ENCODE data around the gene HEPACAM2. TPM values are rescaled to one million over a fixed set of nuclear protein-coding genes. Genes with fewer than 3 reads are reported as not detected.

The HEPACAM2 gene
- total RNA-seq, 1 experiment from 2014 or later, result not detected

GRCh38 chr7:93171606-93172226, 54.6 kb downstream of the HEPACAM2 start:
- Mint-ChIP-seq H3K4me1 (ENCODE audit: low read depth, unreplicated experiment) (no peaks in the 10 kb centered on the region), H3K27me3 (ENCODE audit: unreplicated experiment) (no peaks in the 10 kb centered on the region), H3K36me3 (ENCODE audit: insufficient read depth, unreplicated experiment) (no peaks in the 10 kb centered on the region), H3K4me3 (ENCODE audit: low read depth, unreplicated experiment) (no peak overlapping the region), H3K9me3 (ENCODE audit: low read depth, unreplicated experiment) (peaks cover 12% of the 10 kb centered on the region), H3K27ac (ENCODE audit: unreplicated experiment) (no peak overlapping the region)
- intact Hi-C loops (cut with micrococcal nuclease; ENCODE audit: unreplicated experiment), result no loop called here
- no peak for TF ChIP-seq CTCF (IDR thresholded peaks at IDR 0.05; ENCODE audit: unreplicated experiment)
- BruUV-seq (replicated peaks), result no TSS peak
- no peak for DNase-seq
- CTCF ChIA-PET, result no interaction called here

- Mint-ChIP-seq H3K27me3 (ENCODE audit: unreplicated experiment) (no peaks in the 10 kb centered on the region), H3K36me3 (ENCODE audit: insufficient read depth, unreplicated experiment) (no peaks in the 10 kb centered on the region), H3K4me3 (ENCODE audit: low read depth, unreplicated experiment) (no peak overlapping the region), H3K27ac (ENCODE audit: unreplicated experiment) (no peak overlapping the region), H3K9me3 (ENCODE audit: low read depth, unreplicated experiment) (peaks cover 21% of the 10 kb centered on the region), H3K4me1 (ENCODE audit: low read depth, unreplicated experiment) (peaks cover 12% of the 10 kb centered on the region)
- no peak for TF ChIP-seq CTCF (IDR thresholded peaks at IDR 0.05; ENCODE audit: unreplicated experiment)
- DNase-seq, result no peak
- CTCF ChIA-PET, result no interaction called here
- BruUV-seq (replicated peaks), result no TSS peak
- intact Hi-C loops (cut with micrococcal nuclease; ENCODE audit: unreplicated experiment), result no loop called here
Observed at GRCh38 chr7:93165447-93165846, 60.8 kb downstream of the HEPACAM2 start.

GRCh38 chr7:93164766-93165165, 61.5 kb downstream of the HEPACAM2 start:
- no peak overlapping the region for H3K4me3 Mint-ChIP-seq (ENCODE audit: low read depth, unreplicated experiment)
- H3K27ac Mint-ChIP-seq (ENCODE audit: unreplicated experiment), result no peak overlapping the region
- no peaks in the 10 kb centered on the region for H3K36me3 Mint-ChIP-seq (ENCODE audit: insufficient read depth, unreplicated experiment)
- no peak for DNase-seq
- TF ChIP-seq CTCF (IDR thresholded peaks at IDR 0.05; ENCODE audit: unreplicated experiment), result no peak
- H3K4me1 Mint-ChIP-seq (ENCODE audit: low read depth, unreplicated experiment), result peaks cover 14% of the 10 kb centered on the region
- BruUV-seq (replicated peaks), result no TSS peak
- intact Hi-C loops (cut with micrococcal nuclease; ENCODE audit: unreplicated experiment), result no loop called here
- CTCF ChIA-PET, result no interaction called here
- H3K9me3 Mint-ChIP-seq (ENCODE audit: low read depth, unreplicated experiment), result peaks cover 22% of the 10 kb centered on the region
- no peaks in the 10 kb centered on the region for H3K27me3 Mint-ChIP-seq (ENCODE audit: unreplicated experiment)

GRCh38 chr7:93161181-93161762, 65.0 kb downstream of the HEPACAM2 start:
- Mint-ChIP-seq H3K4me3 (ENCODE audit: low read depth, unreplicated experiment) (no peak overlapping the region), H3K27me3 (ENCODE audit: unreplicated experiment) (no peaks in the 10 kb centered on the region), H3K27ac (ENCODE audit: unreplicated experiment) (no peak overlapping the region), H3K9me3 (ENCODE audit: low read depth, unreplicated experiment) (peaks cover 13% of the 10 kb centered on the region), H3K36me3 (ENCODE audit: insufficient read depth, unreplicated experiment) (no peaks in the 10 kb centered on the region), H3K4me1 (ENCODE audit: low read depth, unreplicated experiment) (peaks cover 20% of the 10 kb centered on the region)
- no TSS peak for BruUV-seq (replicated peaks)
- CTCF ChIA-PET, result interaction anchor here (1.1 kb wide), 1 partner anchor 56 kb away, joined by 3 read pairs; no protein-coding TSS in a partner anchor
- intact Hi-C loops (cut with micrococcal nuclease; ENCODE audit: unreplicated experiment), result no loop called here
- TF ChIP-seq CTCF (IDR thresholded peaks at IDR 0.05; ENCODE audit: unreplicated experiment), result no peak
- no peak for DNase-seq

Measured in Calu3 (cell line).